GM12878 (cell line): ENCODE results near the gene TTI1. TPM values are rescaled to one million over a fixed set of nuclear protein-coding genes. Genes with fewer than 3 reads are reported as not detected.

Source experiments
- ATAC-seq: fragments of 200-7000 bp; cut with Tn5 transposase; 3 replicates; pipeline ENCODE4 v1.9.1; 2020; ENCODE audit warnings: mild to moderate bottlenecking, moderate library complexity
- BruUV-seq: library from RNA; stranded (reverse); fragments of 400-500 nt; replicated peaks from 2 replicates; lab custom pipeline; 2021; lab: Mats Ljungman, UMichigan
- CTCF ChIA-PET: fragments of 300-600 bp; sonication (Branson Sonifier 250); formaldehyde crosslinking; extraction: SDS; loops from one replicate; lab custom pipeline; 2021; ENCODE audit warnings: inconsistent platforms; lab: Yijun Ruan, JAX
- POLR2A ChIA-PET: fragments of 350-600 bp; formaldehyde crosslinking; extraction: SDS; loops from one replicate; lab custom pipeline; 2021; ENCODE audit warnings: inconsistent platforms; lab: Charles Lee
- RAD21 ChIA-PET: fragments of 300-600 bp; sonication (Branson Sonifier 250); formaldehyde crosslinking; loops from one replicate; lab custom pipeline; 2023; ENCODE audit warnings: antibody characterized with exemption; ENCODE audit not compliant: unreplicated experiment; lab: Charles Lee
- SMC1A ChIA-PET: fragments of 300-600 bp; sonication (Branson Sonifier 250); formaldehyde crosslinking; loops from one replicate; lab custom pipeline; 2023; ENCODE audit not compliant: unreplicated experiment, uncharacterized antibody; lab: Charles Lee
- DNase-seq: peaks from one replicate; pipeline ENCODE4 v3.0.0-alpha.2; 2011; ENCODE audit warnings: low read depth, low spot score
- FAIRE-seq: peaks from 3 replicates; lab custom pipeline; 2011; peaks lifted over from hg19 to GRCh38; lab: Jason Lieb, UNC
- H2AFZ ChIP-seq: 2 replicates; pipeline ENCODE4 v1.6.0; 2011; ENCODE audit warnings: low read depth, low read length, control low read depth; ENCODE audit not compliant: control insufficient read depth
- H3K27ac ChIP-seq: 2 replicates; pipeline ENCODE4 v1.5.1; 2011; ENCODE audit warnings: control low read depth; ENCODE audit not compliant: control insufficient read depth, insufficient read depth
- H3K27me3 ChIP-seq, 2 experiments: replicated peaks in 1 of 2; 2 replicates each; pipeline versions ENCODE4 v1.6.0 to v1.6.1; 2011; ENCODE audit warnings: low read length in 1 of 2; ENCODE audit not compliant: control insufficient read depth in 2 of 2, insufficient read depth in 2 of 2
- H3K36me3 ChIP-seq, 2 experiments: 2 replicates each; pipeline ENCODE4 v1.5.1; 2011; ENCODE audit warnings: low read length in 1 of 2; ENCODE audit not compliant: control insufficient read depth in 2 of 2, insufficient read depth in 2 of 2
- H3K4me1 ChIP-seq: 2 replicates; pipeline ENCODE4 v1.6.1; 2011; ENCODE audit warnings: mild to moderate bottlenecking, low read length, moderate library complexity, mixed read lengths; ENCODE audit not compliant: control insufficient read depth, insufficient read depth
- H3K4me2 ChIP-seq: 2 replicates; pipeline ENCODE4 v1.6.0; 2011; ENCODE audit warnings: control low read depth; ENCODE audit not compliant: control insufficient read depth, insufficient read depth
- H3K4me3 ChIP-seq: fragments of 200-600 bp; sonication (generic); 2 replicates; pipeline ENCODE4 v1.5.1; 2016
- H3K79me2 ChIP-seq: 2 replicates; pipeline ENCODE4 v1.6.0; 2011; ENCODE audit warnings: low read length; ENCODE audit not compliant: control insufficient read depth, insufficient read depth
- H3K9ac ChIP-seq: 2 replicates; pipeline ENCODE4 v1.8.0; 2011; ENCODE audit warnings: low read length, control low read depth, mixed read lengths; ENCODE audit not compliant: control insufficient read depth, insufficient read depth
- H3K9me3 ChIP-seq: replicated peaks from 3 replicates; pipeline ENCODE4 v1.5.1; 2011; ENCODE audit warnings: mild to moderate bottlenecking, low read length; ENCODE audit not compliant: control insufficient read depth, insufficient read depth
- H4K20me1 ChIP-seq: 2 replicates; pipeline ENCODE4 v1.6.0; 2011; ENCODE audit not compliant: control insufficient read depth, insufficient read depth
- ETV6 ChIP-seq, 2 experiments: fragments of 450-650 bp in 1 of 2; IDR thresholded peaks in 1 of 2; conservative IDR thresholded peaks in 1 of 2; 2 replicates each; pipeline ENCODE4 v1.6.1; 2014; ENCODE audit warnings: antibody characterized with exemption in 1 of 2, borderline replicate concordance in 1 of 2, low read depth in 1 of 2, mild to moderate bottlenecking in 1 of 2, moderate library complexity in 1 of 2
- EZH2 ChIP-seq: IDR thresholded peaks from 2 replicates; pipeline ENCODE4 v1.6.1; 2012; ENCODE audit warnings: low read depth, mild to moderate bottlenecking, control low read depth, inconsistent platforms, low read length, borderline replicate concordance; ENCODE audit not compliant: control insufficient read depth
- FOS ChIP-seq: IDR thresholded peaks from 3 replicates; pipeline ENCODE4 v1.6.1; 2011; ENCODE audit warnings: borderline replicate concordance; ENCODE audit not compliant: insufficient read length; ENCODE audit errors: extremely low read depth
- HDAC6 ChIP-seq: fragments of 200-600 bp; sonication (generic); IDR thresholded peaks from one replicate; pipeline ENCODE4 v1.8.0; 2017; ENCODE audit warnings: antibody characterized with exemption; ENCODE audit not compliant: unreplicated experiment
- IKZF2 ChIP-seq, 2 experiments: fragments of 450-650 bp; IDR thresholded peaks; 2 replicates each; pipeline ENCODE4 v1.6.1; 2017; ENCODE audit warnings: mild to moderate bottlenecking in 2 of 2, moderate library complexity in 2 of 2
- NBN ChIP-seq: fragments of 450-650 bp; IDR thresholded peaks from 2 replicates; pipeline ENCODE4 v1.6.1; 2016
- NR2C1 ChIP-seq: fragments of 450-650 bp; IDR thresholded peaks from 2 replicates; pipeline ENCODE4 v1.6.1; 2017; ENCODE audit warnings: antibody characterized with exemption, mild to moderate bottlenecking, moderate library complexity
- POU2F2 ChIP-seq: IDR thresholded peaks from 3 replicates; pipeline ENCODE4 v1.6.1; 2011; ENCODE audit warnings: low read depth, mild to moderate bottlenecking, low read length, borderline replicate concordance
- RB1 ChIP-seq: fragments of 450-650 bp; formaldehyde crosslinking; IDR thresholded peaks from 2 replicates; pipeline ENCODE4 v1.6.1; 2017; ENCODE audit warnings: mild to moderate bottlenecking, borderline replicate concordance
- WRNIP1 ChIP-seq: IDR thresholded peaks from 2 replicates; pipeline ENCODE4 v1.6.1; 2011; ENCODE audit warnings: low read depth, low read length, improper control_type of control experiment, borderline replicate concordance
- YBX1 ChIP-seq: fragments of 450-650 bp; IDR thresholded peaks from 2 replicates; pipeline ENCODE4 v1.6.1; 2016; ENCODE audit warnings: antibody characterized with exemption
- ZNF207 ChIP-seq: fragments of 450-650 bp; IDR thresholded peaks from 2 replicates; pipeline ENCODE4 v1.6.1; 2014; ENCODE audit warnings: antibody characterized with exemption, mild to moderate bottlenecking, borderline replicate concordance
- WGBS: methylation state at CpG from one replicate; pipeline ENCODE4 v1.1.6; 2016; ENCODE audit warnings: low lambda C conversion rate; ENCODE audit not compliant: insufficient replicate concordance, insufficient coverage; ENCODE audit errors: missing lambda C conversion rate; 5-methylcytosine and 5-hydroxymethylcytosine counted together
- in situ Hi-C: fragments of 300-500 bp; cut with MboI; formaldehyde crosslinking; loops from 9 replicates; pipeline ENCODE4 v1.14.3; 2018; ENCODE audit warnings: mixed read lengths
- intact Hi-C: fragments of 100-400 bp; cut with micrococcal nuclease; formaldehyde crosslinking; loops from one replicate; pipeline ENCODE4 v1.14.2; 2022; ENCODE audit not compliant: unreplicated experiment
- polyA plus RNA-seq, 11 experiments: library from polyadenylated mRNA; depleted of rRNA in 4 of 11; unstranded in 6 of 11; stranded (reverse) in 5 of 11; fragments of >200 nt; fragmentation: Nextera tagmentation in 4 of 11; fragmentation: Illumina TruSeq in 1 of 11; extraction: Ambion mirVana in 4 of 11; extraction: Trizol in 1 of 11; gene quantifications; 1 replicate in 1 of 11; 2 replicates in 10 of 11; pipeline versions ENCODE4 v1.2.1 to v1.2.3, GENCODE V29; 2011 to 2016; ENCODE audit warnings: inconsistent platforms in 2 of 11, missing spikeins in 2 of 11, low read depth in 1 of 11
- total RNA-seq, 4 experiments: library from RNA; depleted of rRNA in 3 of 4; stranded (reverse); fragments of >200 nt in 3 of 4; fragmentation: Illumina TruSeq in 1 of 4; extraction: Trizol in 1 of 4; gene quantifications; 2 replicates each; pipeline versions ENCODE4 v1.2.1 to v1.2.3, GENCODE V29; 2013 to 2021
- TF ChIP-seq, protein P1 (sequence below): fragments of 450-650 bp; IDR thresholded peaks from 2 replicates; pipeline ENCODE4 v1.6.1; 2016; ENCODE audit warnings: mild to moderate bottlenecking
- TF ChIP-seq, protein P2 (sequence below): fragments of 450-650 bp; IDR thresholded peaks from 2 replicates; pipeline ENCODE4 v1.6.1; 2017; ENCODE audit warnings: mild to moderate bottlenecking, moderate library complexity
- TF ChIP-seq, protein P3 (sequence below): fragments of 450-650 bp; formaldehyde crosslinking; IDR thresholded peaks from 2 replicates; pipeline ENCODE4 v1.4.0; 2022; ENCODE audit warnings: mild to moderate bottlenecking, moderate library complexity

Gene TTI1
- total and polyA plus RNA-seq, 10 of the 15 experiments (the other 5 are each of a cell fraction or from before 2014, with no cell fraction given), result 5.3 to 44.6 (median 24.9) TPM

DNA sequence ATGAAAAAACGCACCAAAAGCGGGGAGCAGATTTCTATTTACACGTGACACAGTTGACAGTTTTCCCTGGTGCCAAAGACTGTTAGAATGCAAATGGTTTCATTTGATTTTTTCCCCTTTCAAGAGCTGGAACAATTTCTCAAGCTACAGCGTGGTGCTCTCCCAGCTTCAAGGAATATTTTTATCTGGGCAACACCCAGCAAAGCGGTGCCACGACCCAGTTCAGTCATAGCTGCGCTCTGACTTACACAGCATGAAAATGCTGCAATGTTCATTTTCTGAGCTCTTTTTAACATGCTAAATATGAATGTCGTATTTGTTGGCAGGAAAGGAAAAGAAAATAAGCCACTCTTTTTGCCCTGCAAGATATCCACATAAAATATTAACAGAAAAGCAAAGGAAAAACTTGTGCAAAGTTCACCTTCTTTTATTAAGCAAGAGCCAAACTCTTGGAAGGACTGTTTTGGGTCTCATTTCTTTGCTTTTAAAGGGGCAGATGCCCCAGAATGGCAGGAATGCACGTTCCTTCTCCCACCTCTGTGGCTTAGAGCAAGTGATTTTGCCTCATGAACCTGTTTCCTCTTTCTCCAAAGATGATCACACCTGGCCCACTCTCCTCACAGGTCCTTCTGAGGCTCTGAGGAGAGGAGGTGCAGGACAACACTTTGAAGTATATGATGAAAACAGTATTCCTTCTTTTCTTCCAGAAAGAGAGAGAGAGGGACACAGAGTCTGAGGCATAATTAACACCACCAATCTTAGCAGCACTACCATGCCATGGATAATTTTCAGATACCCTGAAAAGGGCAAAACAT is 47.0 kb downstream of the TTI1 start:
- 87% methylated on average over 9 of the region's 9 CpGs for WGBS
- intact Hi-C loops, result no loop called here
- H3K79me2 ChIP-seq, result no peaks in the 10 kb centered on the region
- no peaks in the 10 kb centered on the region; a peak in 3 of 4 replicates for H3K36me3 ChIP-seq
- no peak overlapping the region for H3K4me2 ChIP-seq
- H3K9ac ChIP-seq, result no peak overlapping the region
- RAD21 ChIA-PET, result no interaction called here
- POLR2A ChIA-PET, result no interaction called here
- no peaks in the 10 kb centered on the region for H3K27me3 ChIP-seq
- no peak overlapping the region for H3K4me3 ChIP-seq
- SMC1A ChIA-PET, result interaction anchor here (0.7 to 1.0 kb wide), 2 partner anchors 8 to 897 kb away, joined by 3 read pairs; no protein-coding TSS in a partner anchor
- ATAC-seq, result no peak
- no TSS peak for BruUV-seq
- FAIRE-seq, result no peak
- in situ Hi-C loops, result no loop called here
- H4K20me1 ChIP-seq, result no peaks in the 10 kb centered on the region
- DNase-seq, result no peak
- no peak overlapping the region for H3K27ac ChIP-seq
- no peak overlapping the region for H2AFZ ChIP-seq
- peaks cover 17% of the 10 kb centered on the region for H3K4me1 ChIP-seq
- no peaks in the 10 kb centered on the region for H3K9me3 ChIP-seq
- CTCF ChIA-PET, result no interaction called here
- TF ChIP-seq IKZF2 (IDR thresholded peaks at IDR 0.05), result no peak
- TF ChIP-seq NR2C1, result no peak
- no peak for TF ChIP-seq EZH2
- no peak for TF ChIP-seq YBX1
- TF ChIP-seq, protein P1, sequence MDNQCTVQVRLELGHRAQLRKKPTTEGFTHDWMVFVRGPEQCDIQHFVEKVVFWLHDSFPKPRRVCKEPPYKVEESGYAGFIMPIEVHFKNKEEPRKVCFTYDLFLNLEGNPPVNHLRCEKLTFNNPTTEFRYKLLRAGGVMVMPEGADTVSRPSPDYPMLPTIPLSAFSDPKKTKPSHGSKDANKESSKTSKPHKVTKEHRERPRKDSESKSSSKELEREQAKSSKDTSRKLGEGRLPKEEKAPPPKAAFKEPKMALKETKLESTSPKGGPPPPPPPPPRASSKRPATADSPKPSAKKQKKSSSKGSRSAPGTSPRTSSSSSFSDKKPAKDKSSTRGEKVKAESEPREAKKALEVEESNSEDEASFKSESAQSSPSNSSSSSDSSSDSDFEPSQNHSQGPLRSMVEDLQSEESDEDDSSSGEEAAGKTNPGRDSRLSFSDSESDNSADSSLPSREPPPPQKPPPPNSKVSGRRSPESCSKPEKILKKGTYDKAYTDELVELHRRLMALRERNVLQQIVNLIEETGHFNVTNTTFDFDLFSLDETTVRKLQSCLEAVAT, result no peak
- TF ChIP-seq POU2F2, result no peak
- no peak for TF ChIP-seq ETV6 (conservative IDR thresholded peaks at IDR 0.05 in 1 of 2, IDR thresholded peaks at IDR 0.05 in 1 of 2; ENCODE audit: borderline replicate concordance in 1 of 2, low read depth in 1 of 2)
- no peak for TF ChIP-seq ZNF207
- TF ChIP-seq WRNIP1, result no peak
- no peak for TF ChIP-seq FOS
- no peak for TF ChIP-seq RB1
- TF ChIP-seq HDAC6, result no peak
- TF ChIP-seq, protein P2, sequence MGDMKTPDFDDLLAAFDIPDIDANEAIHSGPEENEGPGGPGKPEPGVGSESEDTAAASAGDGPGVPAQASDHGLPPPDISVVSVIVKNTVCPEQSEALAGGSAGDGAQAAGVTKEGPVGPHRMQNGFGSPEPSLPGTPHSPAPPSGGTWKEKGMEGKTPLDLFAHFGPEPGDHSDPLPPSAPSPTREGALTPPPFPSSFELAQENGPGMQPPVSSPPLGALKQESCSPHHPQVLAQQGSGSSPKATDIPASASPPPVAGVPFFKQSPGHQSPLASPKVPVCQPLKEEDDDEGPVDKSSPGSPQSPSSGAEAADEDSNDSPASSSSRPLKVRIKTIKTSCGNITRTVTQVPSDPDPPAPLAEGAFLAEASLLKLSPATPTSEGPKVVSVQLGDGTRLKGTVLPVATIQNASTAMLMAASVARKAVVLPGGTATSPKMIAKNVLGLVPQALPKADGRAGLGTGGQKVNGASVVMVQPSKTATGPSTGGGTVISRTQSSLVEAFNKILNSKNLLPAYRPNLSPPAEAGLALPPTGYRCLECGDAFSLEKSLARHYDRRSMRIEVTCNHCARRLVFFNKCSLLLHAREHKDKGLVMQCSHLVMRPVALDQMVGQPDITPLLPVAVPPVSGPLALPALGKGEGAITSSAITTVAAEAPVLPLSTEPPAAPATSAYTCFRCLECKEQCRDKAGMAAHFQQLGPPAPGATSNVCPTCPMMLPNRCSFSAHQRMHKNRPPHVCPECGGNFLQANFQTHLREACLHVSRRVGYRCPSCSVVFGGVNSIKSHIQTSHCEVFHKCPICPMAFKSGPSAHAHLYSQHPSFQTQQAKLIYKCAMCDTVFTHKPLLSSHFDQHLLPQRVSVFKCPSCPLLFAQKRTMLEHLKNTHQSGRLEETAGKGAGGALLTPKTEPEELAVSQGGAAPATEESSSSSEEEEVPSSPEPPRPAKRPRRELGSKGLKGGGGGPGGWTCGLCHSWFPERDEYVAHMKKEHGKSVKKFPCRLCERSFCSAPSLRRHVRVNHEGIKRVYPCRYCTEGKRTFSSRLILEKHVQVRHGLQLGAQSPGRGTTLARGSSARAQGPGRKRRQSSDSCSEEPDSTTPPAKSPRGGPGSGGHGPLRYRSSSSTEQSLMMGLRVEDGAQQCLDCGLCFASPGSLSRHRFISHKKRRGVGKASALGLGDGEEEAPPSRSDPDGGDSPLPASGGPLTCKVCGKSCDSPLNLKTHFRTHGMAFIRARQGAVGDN, result no peak
- no peak for TF ChIP-seq NBN
- TF ChIP-seq, protein P3, sequence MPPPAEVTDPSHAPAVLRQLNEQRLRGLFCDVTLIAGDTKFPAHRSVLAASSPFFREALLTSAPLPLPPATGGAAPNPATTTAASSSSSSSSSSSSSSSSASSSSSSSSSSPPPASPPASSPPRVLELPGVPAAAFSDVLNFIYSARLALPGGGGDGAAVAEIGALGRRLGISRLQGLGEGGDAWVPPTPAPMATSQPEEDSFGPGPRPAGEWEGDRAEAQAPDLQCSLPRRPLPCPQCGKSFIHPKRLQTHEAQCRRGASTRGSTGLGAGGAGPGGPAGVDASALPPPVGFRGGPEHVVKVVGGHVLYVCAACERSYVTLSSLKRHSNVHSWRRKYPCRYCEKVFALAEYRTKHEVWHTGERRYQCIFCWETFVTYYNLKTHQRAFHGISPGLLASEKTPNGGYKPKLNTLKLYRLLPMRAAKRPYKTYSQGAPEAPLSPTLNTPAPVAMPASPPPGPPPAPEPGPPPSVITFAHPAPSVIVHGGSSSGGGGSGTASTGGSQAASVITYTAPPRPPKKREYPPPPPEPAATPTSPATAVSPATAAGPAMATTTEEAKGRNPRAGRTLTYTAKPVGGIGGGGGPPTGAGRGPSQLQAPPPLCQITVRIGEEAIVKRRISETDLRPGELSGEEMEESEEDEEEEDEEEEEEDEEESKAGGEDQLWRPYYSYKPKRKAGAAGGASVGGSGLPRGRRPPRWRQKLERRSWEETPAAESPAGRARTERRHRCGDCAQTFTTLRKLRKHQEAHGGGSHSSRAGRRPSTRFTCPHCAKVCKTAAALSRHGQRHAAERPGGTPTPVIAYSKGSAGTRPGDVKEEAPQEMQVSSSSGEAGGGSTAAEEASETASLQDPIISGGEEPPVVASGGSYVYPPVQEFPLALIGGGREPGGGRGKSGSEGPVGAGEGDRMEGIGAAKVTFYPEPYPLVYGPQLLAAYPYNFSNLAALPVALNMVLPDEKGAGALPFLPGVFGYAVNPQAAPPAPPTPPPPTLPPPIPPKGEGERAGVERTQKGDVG (CRISPR knock-in tag), result no peak
